ENCODE results near the gene RNU4-1.
"Not testable (repeated sequence)": the region's sequence is repeated elsewhere in the genome, so short reads cannot be mapped to it uniquely, and the experiment has no call there.

The RNU4-1 gene

GRCh38 chr12:120258323-120258896, 34.6 kb downstream of the RNU4-1 start:
- H3K4me3 ChIP-seq = no peak overlapping the region
- H3K36me3 ChIP-seq (replicated peaks) = no peaks in the 10 kb centered on the region
- no peak for DNase-seq (ENCODE audit: low spot score in 2 of 2)
- in situ Hi-C loops (cut with MboI; ENCODE audit: low sequenced_read_pairs) = no loop called here
- no peaks in the 10 kb centered on the region; the same call in 1 of the 2 replicates for H3K4me1 ChIP-seq
- no peaks in the 10 kb centered on the region for H3K27me3 ChIP-seq (ENCODE audit: low read depth)
- H3K9me3 ChIP-seq = no peaks in the 10 kb centered on the region

- no peak overlapping the region for H3K4me3 ChIP-seq
- no peaks in the 10 kb centered on the region for H3K27me3 ChIP-seq (ENCODE audit: low read depth)
- no peak for DNase-seq (ENCODE audit: low spot score in 2 of 2)
- no peaks in the 10 kb centered on the region for H3K9me3 ChIP-seq
- in situ Hi-C loops (cut with MboI; ENCODE audit: low sequenced_read_pairs) = no loop called here
- H3K4me1 ChIP-seq = no peaks in the 10 kb centered on the region; the same call in 1 of the 2 replicates
- H3K36me3 ChIP-seq (replicated peaks) = no peaks in the 10 kb centered on the region
Measured at GRCh38 chr12:120257041-120257821, 35.8 kb downstream of the RNU4-1 start.

- in situ Hi-C loops (cut with MboI; ENCODE audit: low sequenced_read_pairs) = no loop called here
- no peaks in the 10 kb centered on the region; the same call in 1 of the 2 replicates for H3K4me1 ChIP-seq
- H3K9me3 ChIP-seq = no peaks in the 10 kb centered on the region
- no peaks in the 10 kb centered on the region for H3K27me3 ChIP-seq (ENCODE audit: low read depth)
- H3K36me3 ChIP-seq (replicated peaks) = no peaks in the 10 kb centered on the region
- H3K4me3 ChIP-seq = no peak overlapping the region
- no peak for DNase-seq (ENCODE audit: low spot score in 2 of 2)
Measured at GRCh38 chr12:120254809-120255208, 38.2 kb downstream of the RNU4-1 start.

- in situ Hi-C loops (cut with MboI; ENCODE audit: low sequenced_read_pairs); H3K4me1 ChIP-seq; H3K9me3 ChIP-seq; DNase-seq (ENCODE audit: low spot score in 2 of 2); H3K4me3 ChIP-seq; H3K27me3 ChIP-seq (ENCODE audit: low read depth); H3K36me3 ChIP-seq (replicated peaks): not testable (repeated sequence)
Measured at GRCh38 chr12:120253313-120253712, 39.7 kb downstream of the RNU4-1 start.

GRCh38 chr12:120252071-120252906, 40.7 kb downstream of the RNU4-1 start:
- no peak for DNase-seq (ENCODE audit: low spot score in 2 of 2)
- no peaks in the 10 kb centered on the region for H3K9me3 ChIP-seq
- in situ Hi-C loops (cut with MboI; ENCODE audit: low sequenced_read_pairs) = no loop called here
- H3K4me3 ChIP-seq = no peak overlapping the region
- no peaks in the 10 kb centered on the region for H3K36me3 ChIP-seq (replicated peaks)
- H3K4me1 ChIP-seq = no peaks in the 10 kb centered on the region; the same call in 1 of the 2 replicates
- H3K27me3 ChIP-seq (ENCODE audit: low read depth) = no peaks in the 10 kb centered on the region

GRCh38 chr12:120251364-120252070, 41.5 kb downstream of the RNU4-1 start:
- H3K27me3 ChIP-seq (ENCODE audit: low read depth); H3K36me3 ChIP-seq (replicated peaks); H3K4me1 ChIP-seq; DNase-seq (ENCODE audit: low spot score in 2 of 2); H3K4me3 ChIP-seq; H3K9me3 ChIP-seq; in situ Hi-C loops (cut with MboI; ENCODE audit: low sequenced_read_pairs): not testable (repeated sequence)

- H3K36me3 ChIP-seq (replicated peaks) = no peaks in the 10 kb centered on the region
- no peaks in the 10 kb centered on the region for H3K4me1 ChIP-seq
- H3K27me3 ChIP-seq (ENCODE audit: low read depth) = no peaks in the 10 kb centered on the region
- H3K9me3 ChIP-seq = no peaks in the 10 kb centered on the region
- DNase-seq (ENCODE audit: low spot score in 2 of 2) = no peak
- no peak overlapping the region for H3K4me3 ChIP-seq
- in situ Hi-C loops (cut with MboI; ENCODE audit: low sequenced_read_pairs) = no loop called here
Measured at GRCh38 chr12:120249875-120250795, 42.9 kb downstream of the RNU4-1 start.

- H3K9me3 ChIP-seq = no peaks in the 10 kb centered on the region
- in situ Hi-C loops (cut with MboI; ENCODE audit: low sequenced_read_pairs) = no loop called here
- no peak overlapping the region for H3K4me3 ChIP-seq
- no peak for DNase-seq (ENCODE audit: low spot score in 2 of 2)
- no peaks in the 10 kb centered on the region for H3K36me3 ChIP-seq (replicated peaks)
- no peaks in the 10 kb centered on the region for H3K27me3 ChIP-seq (ENCODE audit: low read depth)
- H3K4me1 ChIP-seq = no peaks in the 10 kb centered on the region
Measured at GRCh38 chr12:120249266-120249874, 43.7 kb downstream of the RNU4-1 start.

- Histone ChIP-seq H3K9me3 (no peaks in the 10 kb centered on the region), H3K4me1 (no peaks in the 10 kb centered on the region; the same call in 1 of the 2 replicates), H3K27me3 (ENCODE audit: low read depth) (no peaks in the 10 kb centered on the region), H3K4me3 (no peak overlapping the region), H3K36me3 (replicated peaks) (no peaks in the 10 kb centered on the region)
- no peak for DNase-seq (ENCODE audit: low spot score in 2 of 2)
- in situ Hi-C loops (cut with MboI; ENCODE audit: low sequenced_read_pairs) = no loop called here
Measured at GRCh38 chr12:120247621-120248030, 45.4 kb downstream of the RNU4-1 start.

GRCh38 chr12:120247183-120247582, 45.9 kb downstream of the RNU4-1 start:
- no peak overlapping the region for H3K4me3 ChIP-seq
- H3K9me3 ChIP-seq = no peaks in the 10 kb centered on the region
- no peaks in the 10 kb centered on the region; the same call in 1 of the 2 replicates for H3K4me1 ChIP-seq
- no peak for DNase-seq (ENCODE audit: low spot score in 2 of 2)
- H3K36me3 ChIP-seq (replicated peaks) = no peaks in the 10 kb centered on the region
- no peaks in the 10 kb centered on the region for H3K27me3 ChIP-seq (ENCODE audit: low read depth)
- in situ Hi-C loops (cut with MboI; ENCODE audit: low sequenced_read_pairs) = no loop called here

- DNase-seq (ENCODE audit: low spot score in 2 of 2); in situ Hi-C loops (cut with MboI; ENCODE audit: low sequenced_read_pairs); H3K27me3 ChIP-seq (ENCODE audit: low read depth); H3K36me3 ChIP-seq (replicated peaks); H3K4me3 ChIP-seq; H3K9me3 ChIP-seq; H3K4me1 ChIP-seq: not testable (repeated sequence)
Measured at GRCh38 chr12:120246705-120247104, 46.3 kb downstream of the RNU4-1 start.

Data from HAP-1 (cell line).